Parathyroid adenoma (tissue), 2 donors: ENCODE measurements around the gene COMT.

Experiments
- H2AFZ ChIP-seq: fragments of 300-600 bp; sonication (generic); one replicate; pipeline ENCODE4 v1.7.0; 2017; ENCODE audit warnings: antibody characterized with exemption, mild to moderate bottlenecking
- H3K27ac ChIP-seq: fragments of 300-600 bp; sonication (generic); one replicate; pipeline ENCODE4 v1.7.0; 2017
- H3K27me3 ChIP-seq: fragments of 300-600 bp; sonication (generic); one replicate; pipeline ENCODE4 v1.7.0; 2017; ENCODE audit warnings: low read length; ENCODE audit not compliant: control insufficient read depth, insufficient read depth
- H3K36me3 ChIP-seq: fragments of 300-600 bp; sonication (generic); one replicate; pipeline ENCODE4 v1.7.0; 2017; ENCODE audit warnings: low read length; ENCODE audit not compliant: control insufficient read depth, insufficient read depth
- H3K4me1 ChIP-seq: fragments of 300-600 bp; sonication (generic); one replicate; pipeline ENCODE4 v1.7.0; 2017; ENCODE audit warnings: control low read depth
- H3K4me2 ChIP-seq: fragments of 300-600 bp; sonication (generic); one replicate; pipeline ENCODE4 v1.7.0; 2017; ENCODE audit warnings: low read length
- H3K4me3 ChIP-seq: fragments of 300-600 bp; sonication (generic); one replicate; pipeline ENCODE4 v1.7.0; 2017; ENCODE audit warnings: low read depth, low read length
- H3K79me2 ChIP-seq: fragments of 300-600 bp; sonication (generic); one replicate; pipeline ENCODE4 v1.7.0; 2017; ENCODE audit warnings: control low read depth
- H3K9ac ChIP-seq: fragments of 300-600 bp; sonication (generic); one replicate; pipeline ENCODE4 v1.7.0; 2017; ENCODE audit warnings: mild to moderate bottlenecking
- H3K9me3 ChIP-seq: fragments of 300-600 bp; sonication (generic); one replicate; pipeline ENCODE4 v1.7.0; 2017; ENCODE audit warnings: low read length; ENCODE audit not compliant: control insufficient read depth
- CTCF ChIP-seq: fragments of 300-600 bp; sonication (generic); IDR thresholded peaks from one replicate; pipeline ENCODE4 v1.7.0; 2017; ENCODE audit warnings: antibody characterized with exemption, mild to moderate bottlenecking
- donor health status: primary hyperparathyroidism.

COMT gene

GRCh38 chr22:20015187-20015625 is 73.6 kb downstream of the COMT start:
- Histone ChIP-seq H3K9ac (no peak overlapping the region), H3K36me3 (no peaks in the 10 kb centered on the region), H3K4me2 (peak overlapping the region; percentile 53), H2AFZ (no peak overlapping the region), H3K4me3 (peak overlapping the region; percentile 22), H3K27me3 (no peaks in the 10 kb centered on the region), H3K9me3 (no peaks in the 10 kb centered on the region), H3K79me2 (no peaks in the 10 kb centered on the region), H3K4me1 (peaks cover 11% of the 10 kb centered on the region), H3K27ac (no peak overlapping the region)
- TF ChIP-seq CTCF = no peak

- Histone ChIP-seq H3K36me3 (no peaks in the 10 kb centered on the region), H2AFZ (peak overlapping the region; percentile 60), H3K79me2 (no peaks in the 10 kb centered on the region), H3K4me2 (peak overlapping the region; percentile 87), H3K4me3 (peak overlapping the region; percentile 77), H3K4me1 (peaks cover 3% of the 10 kb centered on the region), H3K9me3 (no peaks in the 10 kb centered on the region), H3K27ac (no peak overlapping the region), H3K9ac (no peak overlapping the region), H3K27me3 (no peaks in the 10 kb centered on the region)
- no peak for TF ChIP-seq CTCF
Observed at GRCh38 chr22:20015971-20016733, 74.6 kb downstream of the COMT start.

- Histone ChIP-seq H3K4me1 (peaks cover 3% of the 10 kb centered on the region), H3K27ac (no peak within 1 kb of the TSS), H3K4me2 (peak within 1 kb of the TSS; percentile 87), H3K9me3 (no peaks in the 10 kb centered on the region), H3K36me3 (no peaks in the 10 kb centered on the region), H3K9ac (no peak within 1 kb of the TSS), H3K4me3 (peak within 1 kb of the TSS; percentile 77), H3K79me2 (peaks cover under 1% of the 10 kb centered on the region), H2AFZ (peak within 1 kb of the TSS; percentile 92), H3K27me3 (no peaks in the 10 kb centered on the region)
- TF ChIP-seq CTCF = peak; percentile 18
Observed at GRCh38 chr22:20016734-20017621, 75.4 kb downstream of the COMT start, which contains the start of gene ARVCF. ARVCF (minus strand) TSS chr22:20016823; CDS start chr22:19990794, 26,029 bp downstream.

GRCh38 chr22:20017622-20017958 is 76.0 kb downstream of the COMT start:
- H3K9ac ChIP-seq = no peak overlapping the region
- H3K27me3 ChIP-seq = no peaks in the 10 kb centered on the region
- peak overlapping the region; percentile 87 for H3K4me2 ChIP-seq
- no peaks in the 10 kb centered on the region for H3K9me3 ChIP-seq
- no peak overlapping the region for H3K27ac ChIP-seq
- no peak overlapping the region for H2AFZ ChIP-seq
- no peak overlapping the region for H3K4me3 ChIP-seq
- no peak for TF ChIP-seq CTCF
- no peaks in the 10 kb centered on the region for H3K36me3 ChIP-seq
- peaks cover 4% of the 10 kb centered on the region for H3K79me2 ChIP-seq
- H3K4me1 ChIP-seq = peaks cover 3% of the 10 kb centered on the region
